Fibroblast of lung (primary cell): ENCODE results near the gene WAC. TPM values are rescaled to one million over a fixed set of nuclear protein-coding genes. Genes with fewer than 3 reads are reported as not detected.

ENCODE experiments used
- DNase-seq, 2 donors: peaks; one replicate each; pipeline versions ENCODE4 v3.0.0 to v3.0.0-alpha.2; 2010; ENCODE audit warnings: low read depth in 2 of 2
- H2AFZ ChIP-seq: 2 replicates; pipeline ENCODE4 v1.5.1; 2012; ENCODE audit warnings: low read length, control low read depth, inconsistent platforms
- H3K27ac ChIP-seq: 2 replicates; pipeline ENCODE4 v1.5.1; 2011; ENCODE audit warnings: low read length, control low read depth; ENCODE audit not compliant: insufficient read depth
- H3K27me3 ChIP-seq: 2 replicates; pipeline ENCODE4 v1.5.1; 2011; ENCODE audit warnings: mild to moderate bottlenecking, low read length; ENCODE audit not compliant: control insufficient read depth, insufficient read depth
- H3K36me3 ChIP-seq: 2 replicates; pipeline ENCODE4 v1.5.1; 2011; ENCODE audit warnings: low read length; ENCODE audit not compliant: control insufficient read depth, insufficient read depth
- H3K4me1 ChIP-seq: 2 replicates; pipeline ENCODE4 v1.5.1; 2011; ENCODE audit warnings: low read length; ENCODE audit not compliant: control insufficient read depth, insufficient read depth; ENCODE audit errors: extremely low read depth
- H3K4me2 ChIP-seq: 2 replicates; pipeline ENCODE4 v1.5.1; 2011; ENCODE audit warnings: low read length, control low read depth; ENCODE audit not compliant: insufficient read depth; ENCODE audit errors: extremely low read depth
- H3K4me3 ChIP-seq, 4 experiments: fragments of 200-600 bp in 1 of 4; sonication (generic) in 1 of 4; replicated peaks in 1 of 4; 2 replicates each; pipeline ENCODE4 v1.5.1; 2011 to 2016; ENCODE audit warnings: low read length in 4 of 4, low read depth in 3 of 4, mild to moderate bottlenecking in 3 of 4, control low read depth in 2 of 4, inconsistent platforms in 1 of 4, mixed read lengths in 1 of 4; ENCODE audit not compliant: insufficient read depth in 1 of 4; ENCODE audit errors: control extremely low read depth in 1 of 4
- H3K79me2 ChIP-seq: 2 replicates; pipeline ENCODE4 v1.5.1; 2012; ENCODE audit warnings: mild to moderate bottlenecking, low read length, inconsistent platforms; ENCODE audit not compliant: control insufficient read depth, insufficient read depth
- H3K9ac ChIP-seq: 2 replicates; pipeline ENCODE4 v1.5.1; 2011; ENCODE audit warnings: mild to moderate bottlenecking, low read length, control low read depth; ENCODE audit not compliant: insufficient read depth
- H3K9me3 ChIP-seq: 2 replicates; pipeline ENCODE4 v1.5.1; 2012; ENCODE audit warnings: low read depth, low read length; ENCODE audit not compliant: control insufficient read depth, insufficient read depth
- H4K20me1 ChIP-seq: 2 replicates; pipeline ENCODE4 v1.5.1; 2011; ENCODE audit warnings: low read length; ENCODE audit not compliant: control insufficient read depth, insufficient read depth; ENCODE audit errors: extremely low read depth
- CTCF ChIP-seq, 2 donors: IDR thresholded peaks in 1 of 2; conservative IDR thresholded peaks in 1 of 2; 1 replicate in 1 of 2; 2 replicates in 1 of 2; pipeline ENCODE4 v1.5.1; 2011 to 2012; ENCODE audit warnings: low read length in 2 of 2, control low read depth in 1 of 2, inconsistent platforms in 1 of 2, low read depth in 1 of 2, mild to moderate bottlenecking in 1 of 2
- EZH2 ChIP-seq: IDR thresholded peaks from 2 replicates; pipeline ENCODE4 v1.5.1; 2012; ENCODE audit warnings: low read length, control low read depth, mild to moderate bottlenecking; ENCODE audit errors: missing control alignments
- polyA plus RNA-seq, 2 donors: library from polyadenylated mRNA; depleted of rRNA in 1 of 2; stranded (reverse) in 1 of 2; unstranded in 1 of 2; fragments of >200 nt; gene quantifications; 2 replicates each; pipeline ENCODE4 v1.2.1, GENCODE V29; 2011 to 2012; ENCODE audit warnings: missing spikeins in 1 of 2
- total RNA-seq: library from RNA; depleted of rRNA; stranded (reverse); fragments of >200 nt; gene quantifications from 2 replicates; pipeline ENCODE4 v1.2.1, GENCODE V29; 2014

The WAC gene
- total and polyA plus RNA-seq, 2 donors (not counting 1 experiment from before 2014, with no cell fraction given) = 65.7 to 94.2 TPM

- DNase-seq = no peak
- H2AFZ ChIP-seq = no peak overlapping the region
- H3K27ac ChIP-seq = no peak overlapping the region
- no peaks in the 10 kb centered on the region for H3K9me3 ChIP-seq
- peaks cover 2% of the 10 kb centered on the region for H4K20me1 ChIP-seq
- H3K36me3 ChIP-seq = no peaks in the 10 kb centered on the region
- H3K9ac ChIP-seq = no peak overlapping the region
- TF ChIP-seq EZH2 (no peak), CTCF (conservative IDR thresholded peaks at IDR 0.05 in 1 of 2, IDR thresholded peaks at IDR 0.05 in 1 of 2; ENCODE audit: low read depth in 1 of 2, low read length in 2 of 2) (no peak)
- no peak overlapping the region for H3K4me2 ChIP-seq
- no peak overlapping the region for H3K4me3 ChIP-seq
- peaks cover 3% of the 10 kb centered on the region for H3K4me1 ChIP-seq
- H3K27me3 ChIP-seq = no peaks in the 10 kb centered on the region
- peaks cover 93% of the 10 kb centered on the region for H3K79me2 ChIP-seq
Observed at GRCh38 chr10:28560617-28561016, 27.7 kb downstream of the WAC start.

- H2AFZ ChIP-seq = no peak overlapping the region
- H3K36me3 ChIP-seq = no peaks in the 10 kb centered on the region
- H3K4me2 ChIP-seq = no peak overlapping the region
- H3K9me3 ChIP-seq = no peaks in the 10 kb centered on the region
- peaks cover 95% of the 10 kb centered on the region for H3K79me2 ChIP-seq
- H3K27me3 ChIP-seq = no peaks in the 10 kb centered on the region
- H4K20me1 ChIP-seq = peaks cover 2% of the 10 kb centered on the region
- H3K9ac ChIP-seq = no peak overlapping the region
- DNase-seq = no peak
- no peak for TF ChIP-seq EZH2
- TF ChIP-seq CTCF (conservative IDR thresholded peaks at IDR 0.05 in 1 of 2, IDR thresholded peaks at IDR 0.05 in 1 of 2; ENCODE audit: low read depth in 1 of 2, low read length in 2 of 2) = no peak
- peaks cover 3% of the 10 kb centered on the region for H3K4me1 ChIP-seq
- no peak overlapping the region for H3K4me3 ChIP-seq
- H3K27ac ChIP-seq = no peak overlapping the region
Observed at GRCh38 chr10:28561531-28561930, 28.6 kb downstream of the WAC start.

GRCh38 chr10:28564905-28565304 is 32.0 kb downstream of the WAC start:
- Histone ChIP-seq H3K36me3 (no peaks in the 10 kb centered on the region), H4K20me1 (peaks cover 9% of the 10 kb centered on the region), H3K27ac (no peak overlapping the region)

More at GRCh38 chr10:28564905-28565304, 32.0 kb downstream of the WAC start:
- Histone ChIP-seq H3K4me2 (no peak overlapping the region), H3K9ac (no peak overlapping the region), H3K27me3 (no peaks in the 10 kb centered on the region), H3K4me3 (no peak overlapping the region), H3K9me3 (no peaks in the 10 kb centered on the region), H3K4me1 (peaks cover 3% of the 10 kb centered on the region), H3K79me2 (peaks cover 95% of the 10 kb centered on the region), H2AFZ (no peak overlapping the region)
- peak in 1 of 2 donors; percentile 69 for DNase-seq
- TF ChIP-seq CTCF (conservative IDR thresholded peaks at IDR 0.05 in 1 of 2, IDR thresholded peaks at IDR 0.05 in 1 of 2; ENCODE audit: low read depth in 1 of 2, low read length in 2 of 2) = no peak
- TF ChIP-seq EZH2 = no peak
